HG03469 (cell line): ENCODE measurements around the gene SQSTM1.
"Not testable (repeated sequence)": the region's sequence is repeated elsewhere in the genome, so short reads cannot be mapped to it uniquely, and the experiment has no call there.

ENCODE experiments used
- ATAC-seq: cut with Tn5 transposase; IDR thresholded peaks from one replicate; pipeline ENCODE4 v1.9.1; 2021; ENCODE audit warnings: mild to moderate bottlenecking, moderate library complexity, moderate number of reproducible peaks; ENCODE audit not compliant: unreplicated experiment

Gene SQSTM1

DNA sequence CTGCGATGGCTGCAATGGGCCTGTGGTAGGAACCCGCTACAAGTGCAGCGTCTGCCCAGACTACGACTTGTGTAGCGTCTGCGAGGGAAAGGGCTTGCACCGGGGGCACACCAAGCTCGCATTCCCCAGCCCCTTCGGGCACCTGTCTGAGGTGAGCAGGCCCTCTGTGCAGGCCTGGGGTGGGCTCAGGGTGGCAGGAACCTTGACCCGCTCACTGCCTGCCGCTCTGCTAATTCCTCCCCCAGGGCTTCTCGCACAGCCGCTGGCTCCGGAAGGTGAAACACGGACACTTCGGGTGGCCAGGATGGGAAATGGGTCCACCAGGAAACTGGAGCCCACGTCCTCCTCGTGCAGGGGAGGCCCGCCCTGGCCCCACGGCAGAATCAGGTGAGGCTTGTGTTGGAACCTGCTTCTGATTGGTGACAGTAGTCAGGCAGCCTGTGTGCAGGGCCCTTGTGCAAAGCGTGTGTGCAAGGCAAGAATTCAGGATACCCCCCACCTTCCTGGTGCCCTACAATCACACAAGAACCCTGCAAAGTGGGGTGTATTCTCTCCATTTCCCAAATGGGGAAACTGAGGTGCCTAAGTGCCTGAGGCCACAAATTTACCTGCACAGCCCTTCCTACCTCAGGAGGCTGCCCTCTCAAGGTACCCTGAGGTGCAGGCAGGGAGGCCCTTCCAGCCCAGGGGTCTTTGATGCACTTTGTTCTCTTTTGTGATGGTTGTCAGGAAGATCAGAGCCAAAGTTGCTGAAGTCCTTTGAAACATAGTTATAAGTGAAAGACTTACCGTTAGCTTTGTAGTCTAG is 3.4 kb downstream of the SQSTM1 start:
- no peak for ATAC-seq

GRCh38 chr5:179824745-179825112 is 4.0 kb downstream of the SQSTM1 start:
- no peak for ATAC-seq

DNA sequence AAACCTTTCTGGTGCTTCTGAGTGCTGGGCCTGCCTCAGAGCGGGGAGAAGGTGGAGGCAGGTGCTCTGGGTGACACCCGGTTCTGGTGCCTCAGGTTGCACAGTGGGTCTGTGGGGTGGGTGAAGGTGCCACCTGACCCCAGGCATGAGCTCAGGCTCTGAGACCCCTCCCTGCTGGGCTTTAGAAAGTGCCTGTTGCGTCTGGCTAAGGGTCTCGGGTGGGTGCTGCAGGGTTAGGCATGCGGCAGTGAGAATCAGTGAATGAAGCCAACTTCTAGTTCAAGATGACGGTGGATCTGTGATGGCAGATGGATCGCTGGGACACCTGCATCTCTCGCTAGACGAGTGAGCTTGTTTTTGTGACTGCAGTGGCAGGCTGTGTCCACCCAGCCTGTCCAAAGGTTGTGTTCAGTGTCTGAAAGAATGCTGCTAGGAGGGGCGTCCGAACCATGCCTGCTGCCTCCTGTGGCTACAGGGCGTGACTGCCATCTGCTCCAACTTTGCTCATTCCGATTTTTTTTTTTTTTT is 5.0 kb downstream of the SQSTM1 start:
- ATAC-seq, result no peak

DNA sequence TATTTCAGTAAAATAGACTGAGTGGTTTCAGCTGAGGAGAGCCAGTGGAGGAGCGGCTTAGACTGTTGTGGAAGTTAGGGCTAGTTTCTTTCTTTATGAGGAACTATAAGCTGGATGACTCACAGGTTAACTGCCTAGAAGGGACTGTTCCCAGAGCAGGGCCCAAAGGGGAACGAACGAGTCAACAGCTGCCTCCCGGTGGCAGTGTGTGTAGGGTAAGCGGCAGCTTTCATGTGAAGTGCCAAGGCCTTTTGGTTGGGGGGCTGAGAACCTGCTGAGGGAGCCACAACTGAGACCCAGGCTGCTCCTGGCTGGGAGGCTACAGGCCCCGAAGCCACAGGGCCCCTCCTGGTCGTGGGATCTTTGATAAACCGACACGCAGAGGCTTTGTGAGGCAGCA is 7.0 kb downstream of the SQSTM1 start:
- ATAC-seq, result no peak

DNA sequence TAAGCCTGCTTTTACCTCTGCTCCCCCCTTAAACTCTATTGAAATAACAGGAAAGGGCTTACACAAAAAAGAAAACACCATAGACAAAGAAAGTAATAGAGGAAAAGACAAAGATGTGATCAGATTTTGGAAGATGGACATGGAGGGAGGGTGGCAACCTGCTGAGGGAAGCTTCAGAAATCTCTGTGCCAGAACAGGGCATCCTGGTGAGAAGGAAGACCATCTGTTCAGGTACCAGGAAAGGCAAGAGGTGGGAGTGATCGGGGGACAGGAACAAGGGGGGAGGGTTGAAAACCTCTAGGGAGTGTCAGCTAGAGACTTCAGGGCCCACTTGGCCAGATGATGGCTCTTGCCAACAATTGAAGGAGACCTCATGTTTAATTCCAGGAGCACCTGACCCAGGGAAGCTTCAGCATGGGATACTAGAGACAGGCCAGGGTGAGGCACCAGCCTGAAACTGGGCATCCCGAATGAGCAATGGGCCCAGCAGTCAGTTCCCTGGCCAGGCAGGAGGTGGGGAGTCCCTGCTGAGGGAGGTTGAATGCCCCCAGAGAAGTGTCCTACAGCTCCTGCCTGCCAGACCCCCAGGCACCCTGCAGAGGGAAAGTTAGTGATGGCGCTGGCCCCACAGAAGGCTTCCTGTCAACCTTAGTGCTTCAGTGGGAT is 8.2 kb downstream of the SQSTM1 start:
- ATAC-seq, result no peak

- ATAC-seq, result no peak
Observed at GRCh38 chr5:179829732-179830435, 9.2 kb downstream of the SQSTM1 start.

GRCh38 chr5:179830818-179831468 is 10.2 kb downstream of the SQSTM1 start:
- no peak for ATAC-seq

DNA sequence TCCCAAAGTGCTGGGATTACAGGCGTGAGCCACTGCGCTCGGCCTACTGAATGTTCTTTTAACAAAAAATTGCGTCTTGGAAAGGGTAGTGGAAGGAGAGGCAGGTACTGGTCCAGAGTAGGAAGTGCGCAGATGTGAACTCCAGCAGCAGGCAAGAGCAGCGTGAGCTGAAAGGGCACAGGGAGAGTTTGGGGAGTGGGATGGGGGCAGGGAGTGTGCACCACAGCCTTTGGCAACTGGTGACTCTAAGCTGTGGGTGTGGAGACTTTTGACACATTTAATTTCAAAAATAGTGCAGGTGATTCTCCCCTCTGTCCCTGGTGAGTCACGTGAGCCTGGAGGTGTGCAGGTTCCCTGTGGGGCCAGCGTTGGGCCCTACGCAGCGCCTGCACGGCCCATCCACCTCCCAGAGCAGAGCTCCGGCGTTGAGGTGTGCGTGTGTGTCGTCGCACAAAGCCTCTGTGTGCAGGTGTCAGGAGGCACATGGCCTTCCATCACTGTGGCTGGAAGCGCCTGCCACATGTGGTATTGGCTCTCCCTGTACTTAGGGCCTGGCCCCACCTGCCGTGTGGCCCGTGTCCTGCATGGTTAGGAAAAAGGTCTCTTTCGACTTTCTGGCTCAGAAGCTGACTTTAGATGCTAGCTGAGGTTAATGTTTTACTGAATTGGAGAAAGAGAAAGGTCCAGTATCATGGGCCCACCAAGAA is 11.5 kb downstream of the SQSTM1 start:
- ATAC-seq, result no peak

GRCh38 chr5:179833056-179833708 is 12.5 kb downstream of the SQSTM1 start:
- no peak for ATAC-seq

DNA sequence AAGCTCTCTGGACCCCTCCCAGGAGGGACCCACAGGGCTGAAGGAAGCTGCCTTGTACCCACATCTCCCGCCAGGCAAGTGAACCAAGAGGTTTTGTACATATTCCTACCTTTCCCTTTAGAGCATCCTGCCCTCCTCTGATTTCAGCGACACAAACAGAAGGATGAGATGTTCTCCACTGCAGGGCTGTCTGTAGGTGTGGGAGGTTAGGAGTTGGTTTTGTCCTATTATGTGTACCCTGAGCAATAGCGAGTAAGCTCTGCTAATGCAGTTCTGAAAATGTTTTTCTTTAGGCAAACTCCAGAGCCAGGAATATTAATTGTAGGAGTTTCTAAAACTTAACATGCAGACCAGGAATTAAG is 13.0 kb downstream of the SQSTM1 start:
- ATAC-seq, result no peak

DNA sequence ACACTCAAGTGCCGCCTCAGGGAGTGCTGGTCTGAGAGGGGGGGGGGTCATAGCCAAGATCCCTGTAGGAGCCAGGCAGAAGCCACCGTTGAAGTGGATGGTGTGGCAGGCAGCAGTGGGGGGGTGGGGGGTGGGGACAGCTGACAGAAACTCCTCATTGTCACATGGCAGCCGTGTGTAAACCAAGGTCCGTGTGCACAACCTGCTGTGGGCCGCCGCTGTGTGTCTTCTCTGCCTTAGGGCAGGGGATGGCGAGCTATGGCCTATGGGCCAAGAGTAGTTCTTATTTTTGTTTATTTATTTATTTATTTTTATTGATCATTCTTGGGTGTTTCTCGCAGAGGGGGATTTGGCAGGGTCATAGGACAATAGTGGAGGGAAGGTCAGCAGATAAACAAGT is 13.4 kb downstream of the SQSTM1 start:
- ATAC-seq, result no peak

- ATAC-seq, result not testable (repeated sequence)
Observed at GRCh38 chr5:179834871-179835270, 14.2 kb downstream of the SQSTM1 start.

DNA sequence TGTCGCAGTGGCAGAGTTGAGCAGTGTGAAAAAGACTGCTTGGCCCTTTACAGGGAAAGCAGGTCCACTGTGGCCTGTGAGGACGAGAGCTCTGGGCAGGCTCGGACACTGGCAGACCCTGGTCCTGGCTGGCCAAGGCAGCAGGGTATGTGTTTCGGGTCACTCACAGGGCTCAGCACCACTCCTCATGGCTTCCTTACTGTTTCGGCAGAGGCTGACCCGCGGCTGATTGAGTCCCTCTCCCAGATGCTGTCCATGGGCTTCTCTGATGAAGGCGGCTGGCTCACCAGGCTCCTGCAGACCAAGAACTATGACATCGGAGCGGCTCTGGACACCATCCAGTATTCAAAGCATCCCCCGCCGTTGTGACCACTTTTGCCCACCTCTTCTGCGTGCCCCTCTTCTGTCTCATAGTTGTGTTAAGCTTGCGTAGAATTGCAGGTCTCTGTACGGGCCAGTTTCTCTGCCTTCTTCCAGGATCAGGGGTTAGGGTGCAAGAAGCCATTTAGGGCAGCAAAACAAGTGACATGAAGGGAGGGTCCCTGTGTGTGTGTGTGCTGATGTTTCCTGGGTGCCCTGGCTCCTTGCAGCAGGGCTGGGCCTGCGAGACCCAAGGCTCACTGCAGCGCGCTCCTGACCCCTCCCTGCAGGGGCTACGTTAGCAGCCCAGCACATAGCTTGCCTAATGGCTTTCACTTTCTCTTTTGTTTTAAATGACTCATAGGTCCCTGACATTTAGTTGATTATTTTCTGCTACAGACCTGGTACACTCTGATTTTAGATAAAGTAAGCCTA is 15.7 kb downstream of the SQSTM1 start:
- ATAC-seq, result no peak

DNA sequence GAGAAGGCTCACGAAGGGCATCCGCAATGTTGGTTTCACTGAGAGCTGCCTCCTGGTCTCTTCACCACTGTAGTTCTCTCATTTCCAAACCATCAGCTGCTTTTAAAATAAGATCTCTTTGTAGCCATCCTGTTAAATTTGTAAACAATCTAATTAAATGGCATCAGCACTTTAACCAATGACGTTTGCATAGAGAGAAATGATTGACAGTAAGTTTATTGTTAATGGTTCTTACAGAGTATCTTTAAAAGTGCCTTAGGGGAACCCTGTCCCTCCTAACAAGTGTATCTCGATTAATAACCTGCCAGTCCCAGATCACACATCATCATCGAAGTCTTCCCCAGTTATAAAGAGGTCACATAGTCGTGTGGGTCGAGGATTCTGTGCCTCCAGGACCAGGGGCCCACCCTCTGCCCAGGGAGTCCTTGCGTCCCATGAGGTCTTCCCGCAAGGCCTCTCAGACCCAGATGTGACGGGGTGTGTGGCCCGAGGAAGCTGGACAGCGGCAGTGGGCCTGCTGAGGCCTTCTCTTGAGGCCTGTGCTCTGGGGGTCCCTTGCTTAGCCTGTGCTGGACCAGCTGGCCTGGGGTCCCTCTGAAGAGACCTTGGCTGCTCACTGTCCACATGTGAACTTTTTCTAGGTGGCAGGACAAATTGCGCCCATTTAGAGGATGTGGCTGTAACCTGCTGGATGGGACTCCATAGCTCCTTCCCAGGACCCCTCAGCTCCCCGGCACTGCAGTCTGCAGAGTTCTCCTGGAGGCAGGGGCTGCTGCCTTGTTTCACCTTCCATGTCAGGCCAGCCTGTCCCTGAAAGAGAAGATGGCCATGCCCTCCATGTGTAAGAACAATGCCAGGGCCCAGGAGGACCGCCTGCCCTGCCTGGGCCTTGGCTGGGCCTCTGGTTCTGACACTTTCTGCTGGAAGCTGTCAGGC is 16.6 kb downstream of the SQSTM1 start:
- no peak for ATAC-seq

GRCh38 chr5:179839328-179840256 is 18.9 kb downstream of the SQSTM1 start:
- no peak for ATAC-seq

GRCh38 chr5:179840321-179840720 is 19.6 kb downstream of the SQSTM1 start:
- ATAC-seq, result no peak

DNA sequence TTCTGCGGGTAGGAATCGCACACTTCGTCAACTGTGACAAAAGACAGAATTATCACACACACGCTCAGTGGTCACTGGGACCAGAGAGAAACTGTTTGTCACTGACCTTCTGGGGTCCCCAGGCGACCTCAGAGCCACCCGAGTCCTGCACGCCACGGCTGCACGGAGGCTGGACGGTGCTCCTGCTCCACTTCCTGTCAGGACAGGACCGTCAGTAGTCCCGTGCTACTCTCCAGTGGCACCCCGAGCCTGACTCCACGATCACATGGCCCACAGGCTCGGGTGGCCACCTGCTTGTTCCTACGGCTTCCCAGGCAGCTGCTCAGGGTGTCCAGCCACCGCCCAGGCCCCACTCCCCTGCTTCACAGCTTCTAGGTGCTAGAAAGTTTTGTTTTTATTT is 20.1 kb downstream of the SQSTM1 start:
- no peak for ATAC-seq
